Measurements from ENCODE around the gene ILF3. TPM values are rescaled to one million over a fixed set of nuclear protein-coding genes. Genes with fewer than 3 reads are reported as not detected.
A peak's percentile ranks its signal among the peaks of the same experiment; 100 is the strongest.

Gene ILF3
- total and polyA plus RNA-seq, 2 donors from 2014 or later = 58.3 to 206 TPM

- DNase-seq (no peak), FAIRE-seq (no peak)
- Histone ChIP-seq H3K4me3 (ENCODE audit: low read length in 3 of 3) (no peak overlapping the region), H3K9ac (ENCODE audit: low read length in 3 of 3) (no peak overlapping the region), H3K27me3 (ENCODE audit: control insufficient read depth, insufficient read depth, low read length) (no peaks in the 10 kb centered on the region), H3K4me1 (ENCODE audit: control insufficient read depth in 2 of 3, insufficient read depth in 2 of 3, low read depth in 1 of 3, low read length in 3 of 3) (peaks cover 0 to 8% (median 0%) of the 10 kb centered on the region in 3 donors), H3K9me3 (ENCODE audit: control insufficient read depth in 2 of 3, insufficient read depth in 1 of 3, low read length in 3 of 3) (no peaks in the 10 kb centered on the region), H3K27ac (ENCODE audit: low read depth in 2 of 2, low read length in 2 of 2) (no peak overlapping the region), H3K36me3 (ENCODE audit: control insufficient read depth in 2 of 3, insufficient read depth in 3 of 3, low read length in 3 of 3) (no peaks in the 10 kb centered on the region)
- intact Hi-C loops (cut with DNase I) = no loop called here
- no peak for TF ChIP-seq CTCF (IDR thresholded peaks at IDR 0.05; ENCODE audit: borderline replicate concordance, extremely low read depth, insufficient read depth)
Measured at GRCh38 chr19:10618846-10619245, 35.3 kb upstream of the ILF3 start.

GRCh38 chr19:10620786-10621185 is 33.4 kb upstream of the ILF3 start:
- H3K36me3 ChIP-seq (ENCODE audit: control insufficient read depth in 2 of 3, insufficient read depth in 3 of 3, low read length in 3 of 3) = no peaks in the 10 kb centered on the region
- no peak for FAIRE-seq

GRCh38 chr19:10621966-10622365 is 32.2 kb upstream of the ILF3 start:
- H3K27me3 ChIP-seq (ENCODE audit: control insufficient read depth, insufficient read depth, low read length) = no peaks in the 10 kb centered on the region
- peaks cover 0 to 7% (median 0%) of the 10 kb centered on the region in 3 donors for H3K4me1 ChIP-seq (ENCODE audit: control insufficient read depth in 2 of 3, insufficient read depth in 2 of 3, low read depth in 1 of 3, low read length in 3 of 3)
- no peaks in the 10 kb centered on the region for H3K9me3 ChIP-seq (ENCODE audit: control insufficient read depth in 2 of 3, insufficient read depth in 1 of 3, low read length in 3 of 3)
- H3K9ac ChIP-seq (ENCODE audit: low read length in 3 of 3) = no peak overlapping the region
- H3K27ac ChIP-seq (ENCODE audit: low read depth in 2 of 2, low read length in 2 of 2) = no peak overlapping the region
- FAIRE-seq (no peak), DNase-seq (no peak)
- intact Hi-C loops (cut with DNase I) = no loop called here
- no peak for TF ChIP-seq CTCF (IDR thresholded peaks at IDR 0.05; ENCODE audit: borderline replicate concordance, extremely low read depth, insufficient read depth)
- H3K36me3 ChIP-seq (ENCODE audit: control insufficient read depth in 2 of 3, insufficient read depth in 3 of 3, low read length in 3 of 3) = no peaks in the 10 kb centered on the region
- H3K4me3 ChIP-seq (ENCODE audit: low read length in 3 of 3) = no peak overlapping the region

More at GRCh38 chr19:10620786-10621185, 33.4 kb upstream of the ILF3 start:
- Histone ChIP-seq H3K27ac (ENCODE audit: low read depth in 2 of 2, low read length in 2 of 2) (no peak overlapping the region), H3K9me3 (ENCODE audit: control insufficient read depth in 2 of 3, insufficient read depth in 1 of 3, low read length in 3 of 3) (no peaks in the 10 kb centered on the region), H3K27me3 (ENCODE audit: control insufficient read depth, insufficient read depth, low read length) (no peaks in the 10 kb centered on the region), H3K4me1 (ENCODE audit: control insufficient read depth in 2 of 3, insufficient read depth in 2 of 3, low read depth in 1 of 3, low read length in 3 of 3) (peaks cover 0 to 8% (median 0%) of the 10 kb centered on the region in 3 donors), H3K4me3 (ENCODE audit: low read length in 3 of 3) (no peak overlapping the region), H3K9ac (ENCODE audit: low read length in 3 of 3) (no peak overlapping the region)
- no peak for TF ChIP-seq CTCF (IDR thresholded peaks at IDR 0.05; ENCODE audit: borderline replicate concordance, extremely low read depth, insufficient read depth)
- intact Hi-C loops (cut with DNase I) = no loop called here
- no peak for DNase-seq

- Histone ChIP-seq H3K27me3 (ENCODE audit: control insufficient read depth, insufficient read depth, low read length) (no peaks in the 10 kb centered on the region), H3K4me3 (ENCODE audit: low read length in 3 of 3) (peak overlapping the region in 2 of 3 donors; percentile 61 to 72), H3K27ac (ENCODE audit: low read depth in 2 of 2, low read length in 2 of 2) (peak overlapping the region; percentile 29 to 83), H3K36me3 (ENCODE audit: control insufficient read depth in 2 of 3, insufficient read depth in 3 of 3, low read length in 3 of 3) (peaks cover 5 to 8% (median 7%) of the 10 kb centered on the region in 3 donors), H3K9ac (ENCODE audit: low read length in 3 of 3) (no peak overlapping the region), H3K4me1 (ENCODE audit: control insufficient read depth in 2 of 3, insufficient read depth in 2 of 3, low read depth in 1 of 3, low read length in 3 of 3) (peaks cover 0 to 8% (median 0%) of the 10 kb centered on the region in 3 donors), H3K9me3 (ENCODE audit: control insufficient read depth in 2 of 3, insufficient read depth in 1 of 3, low read length in 3 of 3) (no peaks in the 10 kb centered on the region)
- FAIRE-seq = no peak
- intact Hi-C loops (cut with DNase I) = no loop called here
- DNase-seq = no peak
- TF ChIP-seq CTCF (IDR thresholded peaks at IDR 0.05; ENCODE audit: borderline replicate concordance, extremely low read depth, insufficient read depth) = no peak
Measured at GRCh38 chr19:10624585-10624984, 29.6 kb upstream of the ILF3 start.
